GM23338 (cell line): ENCODE data around the gene LEKR1. TPM values are rescaled to one million over a fixed set of nuclear protein-coding genes. Genes with fewer than 3 reads are reported as not detected.

Experiments used
- ATAC-seq: fragments of 200-7000 bp; cut with Tn5 transposase; 3 replicates; pipeline ENCODE4 v1.9.1; 2020
- DNase-seq: peaks from one replicate; pipeline ENCODE4 v3.0.0-alpha.2; 2015; ENCODE audit warnings: low spot score
- H2AFZ ChIP-seq: fragments of 200-600 bp; sonication (generic); 2 replicates; pipeline ENCODE4 v1.8.0; 2016; ENCODE audit warnings: antibody characterized with exemption, mild to moderate bottlenecking, moderate library complexity
- H3F3A ChIP-seq: fragments of 200-600 bp; sonication (generic); replicated peaks from 2 replicates; pipeline ENCODE4 v1.8.0; 2017; ENCODE audit warnings: antibody characterized with exemption, mixed run types, low read depth
- H3K27ac ChIP-seq: fragments of 200-600 bp; sonication (generic); 2 replicates; pipeline ENCODE4 v1.6.1; 2016; ENCODE audit warnings: low read depth
- H3K27me3 ChIP-seq: fragments of 200-600 bp; sonication (generic); 2 replicates; pipeline ENCODE4 v1.8.0; 2016; ENCODE audit warnings: mild to moderate bottlenecking, mixed run types, moderate library complexity; ENCODE audit not compliant: insufficient read depth
- H3K36me3 ChIP-seq: fragments of 200-600 bp; sonication (generic); 2 replicates; pipeline ENCODE4 v1.8.0; 2016; ENCODE audit warnings: mild to moderate bottlenecking; ENCODE audit not compliant: insufficient read depth
- H3K4me1 ChIP-seq: fragments of 200-600 bp; sonication (generic); 2 replicates; pipeline ENCODE4 v1.8.0; 2016; ENCODE audit warnings: mild to moderate bottlenecking, moderate library complexity; ENCODE audit not compliant: insufficient read depth
- H3K4me2 ChIP-seq: fragments of 200-600 bp; sonication (generic); 2 replicates; pipeline ENCODE4 v1.7.1; 2017; ENCODE audit warnings: mixed run types
- H3K4me3 ChIP-seq: fragments of 200-600 bp; sonication (generic); 2 replicates; pipeline ENCODE4 v1.6.1; 2016; ENCODE audit warnings: mixed run types
- H3K79me2 ChIP-seq: fragments of 200-600 bp; sonication (generic); replicated peaks from 2 replicates; pipeline ENCODE4 v1.8.0; 2017; ENCODE audit warnings: mild to moderate bottlenecking; ENCODE audit not compliant: insufficient read depth
- H3K9me2 ChIP-seq: fragments of 200-600 bp; sonication (generic); 2 replicates; pipeline ENCODE4 v1.8.0; 2017; ENCODE audit not compliant: insufficient read depth
- H4K20me1 ChIP-seq: fragments of 200-600 bp; sonication (generic); replicated peaks from 2 replicates; pipeline ENCODE4 v1.8.0; 2017; ENCODE audit warnings: mild to moderate bottlenecking; ENCODE audit not compliant: insufficient read depth
- H3K27ac Mint-ChIP-seq: 2 replicates; pipeline ENCODE4 v1.8.0; 2020; ENCODE audit warnings: inconsistent platforms, mild to moderate bottlenecking, moderate library complexity, mixed read lengths
- H3K27me3 Mint-ChIP-seq: 3 replicates; pipeline ENCODE4 v1.8.0; 2022; ENCODE audit warnings: low read depth, mild to moderate bottlenecking, moderate library complexity, mixed read lengths, inconsistent platforms; ENCODE audit not compliant: insufficient read depth, poor library complexity
- H3K36me3 Mint-ChIP-seq: 3 replicates; pipeline ENCODE4 v1.8.0; 2021; ENCODE audit warnings: low read depth, mild to moderate bottlenecking, inconsistent platforms, moderate library complexity, mixed read lengths
- H3K4me1 Mint-ChIP-seq: 3 replicates; pipeline ENCODE4 v1.8.0; 2020; ENCODE audit warnings: mild to moderate bottlenecking, inconsistent platforms, mixed read lengths
- H3K4me3 Mint-ChIP-seq: 3 replicates; pipeline ENCODE4 v1.8.0; 2021; ENCODE audit warnings: moderate library complexity, mild to moderate bottlenecking, inconsistent platforms, mixed read lengths
- H3K9me3 Mint-ChIP-seq: 3 replicates; pipeline ENCODE4 v1.8.0; 2020; ENCODE audit warnings: moderate library complexity, mild to moderate bottlenecking, inconsistent platforms, mixed read lengths
- CREB1 ChIP-seq: fragments of 250-450 bp; sonication (Bioruptor Pico); IDR thresholded peaks from 2 replicates; pipeline ENCODE4 v1.5.0; 2020; ENCODE audit warnings: low read depth, mild to moderate bottlenecking, moderate library complexity
- CTCF ChIP-seq, 2 experiments: fragments of 200-600 bp in 1 of 2; sonication (generic) in 1 of 2; conservative IDR thresholded peaks; 2 replicates each; pipeline versions ENCODE4 v1.5.1 to v1.6.1; 2016 to 2017; ENCODE audit warnings: antibody characterized with exemption in 2 of 2, low read depth in 2 of 2, mild to moderate bottlenecking in 2 of 2, moderate library complexity in 1 of 2
- ETS1 ChIP-seq: IDR thresholded peaks from 2 replicates; pipeline ENCODE4 v1.6.1; 2016; ENCODE audit warnings: antibody characterized with exemption
- EZH2phosphoT487 ChIP-seq: fragments of 200-600 bp; sonication (generic); IDR thresholded peaks from one replicate; pipeline ENCODE4 v1.8.1; 2018; ENCODE audit warnings: antibody characterized with exemption; ENCODE audit not compliant: unreplicated experiment
- JUNB ChIP-seq: IDR thresholded peaks from one replicate; pipeline ENCODE4 v1.6.1; 2016; ENCODE audit warnings: antibody characterized with exemption; ENCODE audit not compliant: unreplicated experiment
- NANOG ChIP-seq: IDR thresholded peaks from 2 replicates; pipeline ENCODE4 v1.6.1; 2016; ENCODE audit warnings: antibody characterized with exemption, borderline replicate concordance
- POLR2AphosphoS5 ChIP-seq: IDR thresholded peaks from 2 replicates; pipeline ENCODE4 v1.6.1; 2016; ENCODE audit warnings: antibody characterized with exemption, low read depth
- REST ChIP-seq: IDR thresholded peaks from one replicate; pipeline ENCODE4 v1.6.1; 2018; ENCODE audit warnings: antibody characterized with exemption; ENCODE audit not compliant: unreplicated experiment
- STAT1 ChIP-seq: IDR thresholded peaks from one replicate; pipeline ENCODE4 v1.6.1; 2016; ENCODE audit warnings: antibody characterized with exemption; ENCODE audit not compliant: unreplicated experiment
- ZNF114 ChIP-seq: fragments of 250-450 bp; sonication (Bioruptor Pico); IDR thresholded peaks from 2 replicates; pipeline ENCODE4 v1.5.0; 2020; ENCODE audit warnings: mild to moderate bottlenecking, moderate library complexity
- ZNF331 ChIP-seq: fragments of 250-450 bp; sonication (Bioruptor Pico); IDR thresholded peaks from 2 replicates; pipeline ENCODE4 v1.5.0; 2020; ENCODE audit warnings: low read depth, mild to moderate bottlenecking, moderate library complexity
- polyA plus RNA-seq: library from polyadenylated mRNA; unstranded; fragments of >200 nt; fragmentation: Nextera tagmentation; extraction: Ambion mirVana; gene quantifications from 2 replicates; pipeline ENCODE4 v1.2.1, GENCODE V29; 2016
- total RNA-seq: library from RNA; depleted of rRNA; stranded (reverse); fragments of >200 nt; shearing (Covaris generic); gene quantifications from 2 replicates; pipeline ENCODE4 v1.2.3, GENCODE V29; 2014

The LEKR1 gene
- total and polyA plus RNA-seq, 2 experiments from 2014 or later: not detected

- no peak for TF ChIP-seq POLR2AphosphoS5
- no peak for TF ChIP-seq EZH2phosphoT487
- TF ChIP-seq NANOG: no peak
- no peak for TF ChIP-seq ETS1
Observed at GRCh38 chr3:156790156-156790555, 36.0 kb upstream of the LEKR1 start (continued).

- no peaks in the 10 kb centered on the region for H3K36me3 ChIP-seq
- peaks cover 4% of the 10 kb centered on the region; the same call in 1 of the 3 replicates for H3K4me1 Mint-ChIP-seq
- ATAC-seq (no peak), DNase-seq (no peak)
- no peak for TF ChIP-seq NANOG
- TF ChIP-seq ZNF331 (CRISPR knock-in tag): no peak
- TF ChIP-seq POLR2AphosphoS5: no peak
- TF ChIP-seq CREB1 (CRISPR knock-in tag): no peak
- TF ChIP-seq JUNB: no peak
- no peak for TF ChIP-seq STAT1
- TF ChIP-seq CTCF (conservative IDR thresholded peaks at IDR 0.05; ENCODE audit: low read depth in 2 of 2): no peak
- TF ChIP-seq REST: no peak
- no peak for TF ChIP-seq ZNF114 (CRISPR knock-in tag)
- no peaks in the 10 kb centered on the region for H3K79me2 ChIP-seq
- no peak overlapping the region for H3K27ac ChIP-seq
- H3K27ac Mint-ChIP-seq: no peak overlapping the region
- H3K27me3 ChIP-seq: no peaks in the 10 kb centered on the region
- H3K9me3 Mint-ChIP-seq: no peaks in the 10 kb centered on the region
- H3K9me2 ChIP-seq: no peaks in the 10 kb centered on the region; the same call in 1 of the 2 replicates
- peaks cover 6% of the 10 kb centered on the region; the same call in 1 of the 2 replicates for H3K4me1 ChIP-seq
- H3K4me3 Mint-ChIP-seq: no peak overlapping the region
- no peaks in the 10 kb centered on the region for H3F3A ChIP-seq
- H3K27me3 Mint-ChIP-seq: no peaks in the 10 kb centered on the region
- H3K36me3 Mint-ChIP-seq: no peaks in the 10 kb centered on the region
- H3K4me3 ChIP-seq: no peak overlapping the region
- H4K20me1 ChIP-seq: no peaks in the 10 kb centered on the region
- peak overlapping the region; percentile 73; the same call in 1 of the 2 replicates for H2AFZ ChIP-seq
- no peak overlapping the region for H3K4me2 ChIP-seq
Observed at GRCh38 chr3:156792114-156792513, 34.0 kb upstream of the LEKR1 start.
